Caco-2 (cell line): ENCODE measurements around the gene FKBP1A. TPM values are rescaled to one million over a fixed set of nuclear protein-coding genes. Genes with fewer than 3 reads are reported as not detected.
"Not testable (repeated sequence)": the region's sequence is repeated elsewhere in the genome, so short reads cannot be mapped to it uniquely, and the experiment has no call there.

Source experiments
- BruUV-seq: library from RNA; stranded (reverse); fragments of 400-500 nt; replicated peaks from 2 replicates; lab custom pipeline; 2021; lab: Mats Ljungman, UMichigan
- CTCF ChIA-PET: fragments of 300-600 bp; sonication (Branson Sonifier 250); formaldehyde crosslinking; loops from one replicate; lab custom pipeline; 2022; ENCODE audit warnings: antibody characterized with exemption; lab: Charles Lee
- POLR2A ChIA-PET: fragments of 300-600 bp; sonication (Branson Sonifier 250); formaldehyde crosslinking; loops from one replicate; lab custom pipeline; 2022; ENCODE audit warnings: antibody characterized with exemption; lab: Charles Lee
- DNase-seq, 2 experiments: peaks; one replicate each; pipeline versions ENCODE4 v3.0.0 to v3.0.0-alpha.2; 2020 to 2022
- H3K27me3 ChIP-seq: replicated peaks from 2 replicates; pipeline ENCODE4 v1.6.0; 2011; ENCODE audit warnings: low read length; ENCODE audit not compliant: control insufficient read depth, insufficient read depth
- H3K36me3 ChIP-seq: 2 replicates; pipeline ENCODE4 v1.5.1; 2011; ENCODE audit warnings: low read length; ENCODE audit not compliant: control insufficient read depth, insufficient read depth
- H3K4me1 ChIP-seq: fragments of 250-450 bp; sonication (Bioruptor Pico); 2 replicates; pipeline ENCODE4 v1.5.1; 2020; ENCODE audit warnings: mild to moderate bottlenecking
- H3K4me3 ChIP-seq: 2 replicates; pipeline ENCODE4 v1.5.1; 2011; ENCODE audit warnings: low read depth, mild to moderate bottlenecking, control low read depth, low read length
- H3K9me3 ChIP-seq: fragments of 250-450 bp; sonication (Bioruptor Pico); 2 replicates; pipeline ENCODE4 v1.5.1; 2020; ENCODE audit warnings: mild to moderate bottlenecking, moderate library complexity
- H3K27ac Mint-ChIP-seq: one replicate; pipeline ENCODE4 v1.8.0; 2022; ENCODE audit warnings: mixed read lengths; ENCODE audit not compliant: unreplicated experiment
- H3K27me3 Mint-ChIP-seq: one replicate; pipeline ENCODE4 v1.8.0; 2022; ENCODE audit warnings: mixed read lengths; ENCODE audit not compliant: insufficient read depth, unreplicated experiment
- H3K36me3 Mint-ChIP-seq: one replicate; pipeline ENCODE4 v1.8.0; 2022; ENCODE audit warnings: mild to moderate bottlenecking, mixed read lengths; ENCODE audit not compliant: insufficient read depth, unreplicated experiment
- H3K4me1 Mint-ChIP-seq: one replicate; pipeline ENCODE4 v1.8.0; 2022; ENCODE audit warnings: low read depth, mixed read lengths; ENCODE audit not compliant: unreplicated experiment
- H3K4me3 Mint-ChIP-seq: one replicate; pipeline ENCODE4 v1.8.0; 2022; ENCODE audit warnings: mild to moderate bottlenecking, moderate library complexity, mixed read lengths; ENCODE audit not compliant: unreplicated experiment
- H3K9me3 Mint-ChIP-seq: one replicate; pipeline ENCODE4 v1.8.0; 2022; ENCODE audit warnings: mixed read lengths; ENCODE audit not compliant: unreplicated experiment
- intact Hi-C: fragments of 100-400 bp; cut with micrococcal nuclease; formaldehyde crosslinking; loops from one replicate; pipeline ENCODE4 v1.10.0; 2022; ENCODE audit not compliant: unreplicated experiment
- total RNA-seq: library from RNA; stranded (reverse); gene quantifications from 2 replicates; pipeline ENCODE4 v1.2.3, GENCODE V29; 2022
- TF ChIP-seq, protein P1 (sequence below), 2 experiments: fragments of 200-600 bp in 1 of 2; IDR thresholded peaks; 1 replicate in 1 of 2; 2 replicates in 1 of 2; pipeline versions ENCODE4 v1.5.1 to v1.8.0; 2011 to 2022; ENCODE audit warnings: antibody characterized with exemption in 1 of 2, control low read depth in 1 of 2, inconsistent platforms in 1 of 2, low read depth in 1 of 2, low read length in 1 of 2, mild to moderate bottlenecking in 1 of 2, moderate library complexity in 1 of 2; ENCODE audit not compliant: insufficient read depth in 1 of 2, severe bottlenecking in 1 of 2, unreplicated experiment in 1 of 2

The FKBP1A gene
- total RNA-seq, 1 experiment from 2014 or later = 220 TPM

- H3K4me1 Mint-ChIP-seq = peaks cover 28% of the 10 kb centered on the region
- TF ChIP-seq, protein P1, sequence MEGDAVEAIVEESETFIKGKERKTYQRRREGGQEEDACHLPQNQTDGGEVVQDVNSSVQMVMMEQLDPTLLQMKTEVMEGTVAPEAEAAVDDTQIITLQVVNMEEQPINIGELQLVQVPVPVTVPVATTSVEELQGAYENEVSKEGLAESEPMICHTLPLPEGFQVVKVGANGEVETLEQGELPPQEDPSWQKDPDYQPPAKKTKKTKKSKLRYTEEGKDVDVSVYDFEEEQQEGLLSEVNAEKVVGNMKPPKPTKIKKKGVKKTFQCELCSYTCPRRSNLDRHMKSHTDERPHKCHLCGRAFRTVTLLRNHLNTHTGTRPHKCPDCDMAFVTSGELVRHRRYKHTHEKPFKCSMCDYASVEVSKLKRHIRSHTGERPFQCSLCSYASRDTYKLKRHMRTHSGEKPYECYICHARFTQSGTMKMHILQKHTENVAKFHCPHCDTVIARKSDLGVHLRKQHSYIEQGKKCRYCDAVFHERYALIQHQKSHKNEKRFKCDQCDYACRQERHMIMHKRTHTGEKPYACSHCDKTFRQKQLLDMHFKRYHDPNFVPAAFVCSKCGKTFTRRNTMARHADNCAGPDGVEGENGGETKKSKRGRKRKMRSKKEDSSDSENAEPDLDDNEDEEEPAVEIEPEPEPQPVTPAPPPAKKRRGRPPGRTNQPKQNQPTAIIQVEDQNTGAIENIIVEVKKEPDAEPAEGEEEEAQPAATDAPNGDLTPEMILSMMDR (IDR thresholded peaks at IDR 0.05; ENCODE audit: insufficient read depth in 1 of 2, low read depth in 1 of 2, low read length in 1 of 2, severe bottlenecking in 1 of 2, unreplicated experiment in 1 of 2) = no peak
- H3K9me3 Mint-ChIP-seq = peaks cover 11% of the 10 kb centered on the region
- Histone ChIP-seq H3K4me3 (no peak overlapping the region), H3K36me3 (no peaks in the 10 kb centered on the region), H3K9me3 (peaks cover 6% of the 10 kb centered on the region; the same call in 1 of the 2 replicates), H3K4me1 (peaks cover 39% of the 10 kb centered on the region), H3K27me3 (no peaks in the 10 kb centered on the region)
- no TSS peak for BruUV-seq
- ChIA-PET CTCF (interaction anchor here (0.6 to 1.2 kb wide), 3 partner anchors 17 to 217 kb away, joined by 3 to 5 read pairs (median 4); no protein-coding TSS in a partner anchor), POLR2A (interaction anchor here (1.2 kb wide), 1 partner anchor 8 kb away, joined by 4 read pairs; no protein-coding TSS in a partner anchor)
- H3K4me3 Mint-ChIP-seq = peak overlapping the region; percentile 35
- no peaks in the 10 kb centered on the region for H3K27me3 Mint-ChIP-seq
- no peak for DNase-seq
- H3K36me3 Mint-ChIP-seq = peaks cover 10% of the 10 kb centered on the region
- peak overlapping the region; percentile 90 for H3K27ac Mint-ChIP-seq
- intact Hi-C loops = no loop called here
These were observed 8.6 kb upstream of the FKBP1A start for GRCh38 chr20:1401451-1401907.

DNA sequence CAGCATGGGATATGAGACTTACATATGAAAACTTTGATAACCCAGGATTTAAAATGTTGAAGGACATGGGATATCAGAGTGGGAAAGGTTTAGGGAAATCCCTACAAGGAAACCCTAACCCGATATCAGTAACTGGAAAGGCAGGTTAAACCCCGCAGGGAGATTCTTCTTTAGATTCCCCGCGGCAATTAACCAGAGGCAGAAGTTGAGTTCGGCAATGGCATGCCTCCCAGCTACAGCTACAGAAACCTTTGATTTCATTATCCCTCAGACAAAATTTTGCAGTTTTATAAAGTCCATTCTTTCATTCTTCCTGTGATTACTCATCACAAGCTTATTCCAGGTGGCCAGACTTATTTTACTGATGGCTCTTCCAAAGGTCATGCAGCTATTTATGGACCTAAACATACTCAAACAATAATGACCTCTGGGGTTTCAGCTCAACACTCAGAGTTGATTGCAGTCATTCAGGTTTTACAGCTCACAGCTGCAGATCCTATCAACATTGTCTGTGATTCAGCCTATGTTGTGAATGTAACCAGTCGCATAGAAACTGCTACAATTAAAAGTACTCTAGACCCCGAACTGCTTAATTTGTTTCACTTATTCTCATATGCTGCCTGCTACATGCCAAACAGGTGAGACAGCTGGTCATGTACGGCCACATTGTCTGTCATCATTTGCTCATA, 7.0 kb upstream of the FKBP1A start:
- H3K36me3 ChIP-seq, BruUV-seq, H3K27me3 ChIP-seq, H3K27me3 Mint-ChIP-seq, H3K36me3 Mint-ChIP-seq, H3K9me3 ChIP-seq, intact Hi-C loops: not testable (repeated sequence)
- Mint-ChIP-seq H3K4me3 (peak overlapping the region; percentile 65), H3K4me1 (peaks cover 36% of the 10 kb centered on the region), H3K27ac (peak overlapping the region; percentile 90), H3K9me3 (peaks cover 11% of the 10 kb centered on the region)
- Histone ChIP-seq H3K4me1 (peaks cover 39% of the 10 kb centered on the region), H3K4me3 (0 out of 2 replicates have a peak overlapping the region, but pooled peaks have one; percentile 8)
- DNase-seq = peak; percentile 76 to 79
- POLR2A ChIA-PET = interaction anchor here (0.6 to 1.4 kb wide), 4 partner anchors 16 to 378 kb away, joined by 3 to 8 read pairs (median 4); no protein-coding TSS in a partner anchor
- CTCF ChIA-PET = interaction anchor here (0.9 to 1.5 kb wide), 4 partner anchors 12 to 104 kb away, joined by 3 to 7 read pairs (median 6); partner anchors contain the start of gene NSFL1C

- peak; percentile 76 to 81 for DNase-seq
- POLR2A ChIA-PET, H3K36me3 ChIP-seq, H3K27me3 ChIP-seq, H3K9me3 ChIP-seq, H3K4me3 ChIP-seq, H3K27me3 Mint-ChIP-seq, H3K36me3 Mint-ChIP-seq, BruUV-seq: not testable (repeated sequence)
- intact Hi-C loops = loop anchor here (1.0 kb wide), 3 partner anchors 39 to 105 kb away; no protein-coding TSS in a partner anchor
- Mint-ChIP-seq H3K4me1 (peaks cover 38% of the 10 kb centered on the region), H3K9me3 (peaks cover 11% of the 10 kb centered on the region), H3K27ac (peak overlapping the region; percentile 90), H3K4me3 (peak overlapping the region; percentile 27)
- TF ChIP-seq, protein P1 (IDR thresholded peaks at IDR 0.05; ENCODE audit: insufficient read depth in 1 of 2, low read depth in 1 of 2, low read length in 1 of 2, severe bottlenecking in 1 of 2, unreplicated experiment in 1 of 2) = peak in 1 of 2 experiments; percentile 43
- H3K4me1 ChIP-seq = peaks cover 39% of the 10 kb centered on the region
- CTCF ChIA-PET = interaction anchor here (0.6 to 1.7 kb wide), 4 partner anchors 40 to 106 kb away, joined by 3 to 7 read pairs (median 4); partner anchors contain the start of gene NSFL1C
These were observed 5.3 kb upstream of the FKBP1A start for GRCh38 chr20:1398185-1398584.
